Trophoblast cell (in vitro differentiated cells and primary cell): ENCODE results near the gene MYCBP2.

ENCODE experiments used
- DNase-seq, 2 donors: peaks; one replicate each; pipeline ENCODE4 v3.0.0-alpha.2; 2016
- H2AFZ ChIP-seq: 2 replicates; pipeline ENCODE4 v1.6.1; 2013; ENCODE audit warnings: low read length, moderate library complexity, mild to moderate bottlenecking; ENCODE audit not compliant: insufficient read depth, poor library complexity
- H2AK5ac ChIP-seq: 2 replicates; pipeline ENCODE4 v1.6.1; 2013; ENCODE audit warnings: mild to moderate bottlenecking, low read length
- H2BK120ac ChIP-seq: 2 replicates; pipeline ENCODE4 v1.6.1; 2013; ENCODE audit warnings: low read length, mild to moderate bottlenecking, moderate library complexity; ENCODE audit not compliant: insufficient read depth, poor library complexity
- H2BK12ac ChIP-seq: 2 replicates; pipeline ENCODE4 v1.6.1; 2013; ENCODE audit warnings: mild to moderate bottlenecking, low read length, moderate library complexity
- H2BK5ac ChIP-seq: 2 replicates; pipeline ENCODE4 v1.6.1; 2013; ENCODE audit warnings: low read length, low read depth, moderate library complexity, mild to moderate bottlenecking; ENCODE audit not compliant: poor library complexity
- H3K14ac ChIP-seq: 2 replicates; pipeline ENCODE4 v1.6.1; 2013; ENCODE audit warnings: mild to moderate bottlenecking, low read length
- H3K18ac ChIP-seq: 2 replicates; pipeline ENCODE4 v1.6.1; 2013; ENCODE audit warnings: mild to moderate bottlenecking, low read length
- H3K23ac ChIP-seq: 2 replicates; pipeline ENCODE4 v1.6.1; 2013; ENCODE audit warnings: low read length
- H3K27ac ChIP-seq: 2 replicates; pipeline ENCODE4 v1.5.1; 2013; ENCODE audit warnings: low read depth, mild to moderate bottlenecking, inconsistent platforms, low read length, moderate library complexity
- H3K27me3 ChIP-seq: 2 replicates; pipeline ENCODE4 v1.6.1; 2013; ENCODE audit warnings: inconsistent platforms, mild to moderate bottlenecking, low read length, moderate library complexity; ENCODE audit not compliant: insufficient read depth
- H3K36me3 ChIP-seq, 2 experiments: 1 replicate in 1 of 2; 2 replicates in 1 of 2; pipeline ENCODE4 v1.6.1; 2013; ENCODE audit warnings: low read length in 2 of 2, mild to moderate bottlenecking in 2 of 2, moderate library complexity in 1 of 2; ENCODE audit not compliant: insufficient read depth in 2 of 2, control insufficient read depth in 1 of 2
- H3K4ac ChIP-seq: 2 replicates; pipeline ENCODE4 v1.6.1; 2013; ENCODE audit warnings: low read depth, mild to moderate bottlenecking, low read length, moderate library complexity
- H3K4me1 ChIP-seq, 2 experiments: 1 replicate in 1 of 2; 2 replicates in 1 of 2; pipeline ENCODE4 v1.6.1; 2013; ENCODE audit warnings: low read length in 2 of 2, mild to moderate bottlenecking in 2 of 2, moderate library complexity in 1 of 2; ENCODE audit not compliant: insufficient read depth in 2 of 2, control insufficient read depth in 1 of 2
- H3K4me2 ChIP-seq: 2 replicates; pipeline ENCODE4 v1.6.1; 2013; ENCODE audit warnings: inconsistent platforms, mild to moderate bottlenecking, low read length, moderate library complexity
- H3K4me3 ChIP-seq: 2 replicates; pipeline ENCODE4 v1.5.1; 2013; ENCODE audit warnings: mild to moderate bottlenecking, low read depth, low read length, inconsistent platforms
- H3K79me1 ChIP-seq: one replicate; pipeline ENCODE4 v1.6.1; 2013; ENCODE audit warnings: low read length
- H3K79me2 ChIP-seq: 2 replicates; pipeline ENCODE4 v1.6.1; 2013; ENCODE audit warnings: low read length, mild to moderate bottlenecking; ENCODE audit not compliant: control insufficient read depth, insufficient read depth, poor library complexity
- H3K9ac ChIP-seq: 2 replicates; pipeline ENCODE4 v1.6.1; 2013; ENCODE audit warnings: mild to moderate bottlenecking, low read length
- H3K9me3 ChIP-seq: 2 replicates; pipeline ENCODE4 v1.6.1; 2013; ENCODE audit warnings: low read depth, mild to moderate bottlenecking, control low read depth, inconsistent platforms, low read length; ENCODE audit not compliant: insufficient read depth
- H4K12ac ChIP-seq: 2 replicates; pipeline ENCODE4 v1.6.1; 2013; ENCODE audit warnings: low read depth, mild to moderate bottlenecking, low read length, moderate library complexity
- H4K8ac ChIP-seq: 2 replicates; pipeline ENCODE4 v1.6.1; 2013; ENCODE audit warnings: low read depth, mild to moderate bottlenecking, low read length, moderate library complexity
- H4K91ac ChIP-seq: one replicate; pipeline ENCODE4 v1.6.1; 2013; ENCODE audit warnings: low read depth, mild to moderate bottlenecking, low read length, moderate library complexity
- WGBS: extraction: QIAGEN DNeasy Blood & Tissue Kit; methylation state at CpG from one replicate; pipeline ENCODE4 v1.1.7; 2013; ENCODE audit warnings: missing lambda C conversion rate; ENCODE audit not compliant: insufficient read length, insufficient coverage; ENCODE audit errors: extremely low coverage; 5-methylcytosine and 5-hydroxymethylcytosine counted together

Gene MYCBP2

DNA sequence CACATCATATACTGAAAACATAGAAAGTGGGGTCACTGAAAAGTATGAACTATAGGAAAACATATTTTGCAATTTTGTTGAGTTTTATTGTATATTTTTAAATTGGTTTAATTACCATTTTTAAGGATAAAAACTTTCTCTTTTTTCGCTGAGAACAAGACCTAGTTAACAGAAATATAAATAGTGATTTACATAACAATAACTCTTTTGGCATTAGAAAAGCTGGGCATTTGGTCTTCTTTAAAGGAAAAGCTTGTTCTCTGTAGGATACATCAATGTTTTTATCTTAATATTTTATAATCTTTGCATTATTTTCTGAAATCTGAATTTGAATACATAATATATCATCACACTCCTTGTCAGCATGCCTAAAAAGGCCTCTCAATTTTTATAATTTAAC, 47.4 kb upstream of the MYCBP2 start:
- H4K8ac ChIP-seq = no peak overlapping the region
- H3K36me3 ChIP-seq = no peaks in the 10 kb centered on the region
- no CpG with 5 or more reads among the region's 1 CpG for WGBS

GRCh38 chr13:77373502-77373901, 46.6 kb upstream of the MYCBP2 start:
- H2BK5ac ChIP-seq = no peak overlapping the region
- no peak overlapping the region for H3K18ac ChIP-seq
- H3K4me1 ChIP-seq = no peaks in the 10 kb centered on the region

More for the DNA sequence above, 47.4 kb upstream of the MYCBP2 start:
- no peak overlapping the region for H2BK120ac ChIP-seq
- no peak overlapping the region for H4K12ac ChIP-seq
- H3K4me3 ChIP-seq = no peak overlapping the region
- H3K79me1 ChIP-seq = no peaks in the 10 kb centered on the region
- H3K23ac ChIP-seq = no peak overlapping the region
- no peaks in the 10 kb centered on the region for H3K4me1 ChIP-seq
- H3K14ac ChIP-seq = no peak overlapping the region
- no peak overlapping the region for H3K27ac ChIP-seq
- H3K9ac ChIP-seq = no peak overlapping the region
- H3K79me2 ChIP-seq = no peaks in the 10 kb centered on the region
- no peaks in the 10 kb centered on the region for H3K27me3 ChIP-seq
- H3K4me2 ChIP-seq = no peak overlapping the region
- no peak overlapping the region for H2AFZ ChIP-seq
- H3K18ac ChIP-seq = no peak overlapping the region
- no peak for DNase-seq
- no peaks in the 10 kb centered on the region for H3K9me3 ChIP-seq
- H3K4ac ChIP-seq = no peak overlapping the region
- no peak overlapping the region for H2AK5ac ChIP-seq
- H4K91ac ChIP-seq = no peak overlapping the region
- H2BK12ac ChIP-seq = no peak overlapping the region
- no peak overlapping the region for H2BK5ac ChIP-seq

DNA sequence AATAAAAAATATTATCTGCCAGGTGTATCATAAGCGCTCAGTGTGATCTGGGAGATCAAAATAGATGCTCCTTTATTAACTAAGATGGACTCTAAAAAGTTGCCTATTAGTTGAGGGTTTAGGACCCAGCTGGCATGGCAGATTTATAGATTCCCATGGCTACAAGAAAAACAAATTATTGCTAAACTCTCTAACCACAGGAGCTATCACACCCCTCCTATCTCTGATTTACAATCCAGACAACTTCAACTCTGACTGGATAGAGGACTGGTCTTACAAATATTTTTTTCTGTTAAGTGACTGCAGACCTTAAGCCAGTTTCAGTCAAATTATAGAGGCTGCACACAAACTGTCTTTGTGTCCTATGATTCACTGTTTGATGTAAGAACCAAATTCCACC, 45.4 kb upstream of the MYCBP2 start:
- Histone ChIP-seq H3K27me3 (no peaks in the 10 kb centered on the region), H3K9ac (no peak overlapping the region), H3K36me3 (no peaks in the 10 kb centered on the region), H2BK5ac (no peak overlapping the region), H4K12ac (no peak overlapping the region), H3K79me2 (no peaks in the 10 kb centered on the region), H3K79me1 (no peaks in the 10 kb centered on the region), H3K4ac (no peak overlapping the region), H2AFZ (no peak overlapping the region), H3K23ac (no peak overlapping the region), H3K9me3 (no peaks in the 10 kb centered on the region), H2BK120ac (no peak overlapping the region), H3K4me1 (no peaks in the 10 kb centered on the region), H3K14ac (no peak overlapping the region), H2BK12ac (no peak overlapping the region), H4K91ac (no peak overlapping the region), H3K27ac (no peak overlapping the region), H3K18ac (no peak overlapping the region), H4K8ac (no peak overlapping the region), H2AK5ac (no peak overlapping the region), H3K4me2 (no peak overlapping the region), H3K4me3 (no peak overlapping the region)
- no CpG with 5 or more reads among the region's 1 CpG for WGBS
- peak in 1 of 2 donors; percentile 53 for DNase-seq

More at GRCh38 chr13:77373502-77373901, 46.6 kb upstream of the MYCBP2 start:
- H2BK12ac ChIP-seq = no peak overlapping the region
- no peaks in the 10 kb centered on the region for H3K9me3 ChIP-seq
- no peak for DNase-seq
- H3K4me2 ChIP-seq = no peak overlapping the region
- no peak overlapping the region for H3K27ac ChIP-seq
- no peak overlapping the region for H4K12ac ChIP-seq
- no peak overlapping the region for H2BK120ac ChIP-seq
- H3K14ac ChIP-seq = no peak overlapping the region
- no CpG with 5 or more reads among the region's 1 CpG for WGBS
- no peak overlapping the region for H2AK5ac ChIP-seq
- no peak overlapping the region for H4K8ac ChIP-seq
- no peak overlapping the region for H2AFZ ChIP-seq
- no peaks in the 10 kb centered on the region for H3K79me2 ChIP-seq
- no peaks in the 10 kb centered on the region for H3K27me3 ChIP-seq
- H3K4me3 ChIP-seq = no peak overlapping the region
- H4K91ac ChIP-seq = no peak overlapping the region
- H3K23ac ChIP-seq = no peak overlapping the region
- no peaks in the 10 kb centered on the region for H3K36me3 ChIP-seq
- no peaks in the 10 kb centered on the region for H3K79me1 ChIP-seq
- H3K4ac ChIP-seq = no peak overlapping the region
- H3K9ac ChIP-seq = no peak overlapping the region

DNA sequence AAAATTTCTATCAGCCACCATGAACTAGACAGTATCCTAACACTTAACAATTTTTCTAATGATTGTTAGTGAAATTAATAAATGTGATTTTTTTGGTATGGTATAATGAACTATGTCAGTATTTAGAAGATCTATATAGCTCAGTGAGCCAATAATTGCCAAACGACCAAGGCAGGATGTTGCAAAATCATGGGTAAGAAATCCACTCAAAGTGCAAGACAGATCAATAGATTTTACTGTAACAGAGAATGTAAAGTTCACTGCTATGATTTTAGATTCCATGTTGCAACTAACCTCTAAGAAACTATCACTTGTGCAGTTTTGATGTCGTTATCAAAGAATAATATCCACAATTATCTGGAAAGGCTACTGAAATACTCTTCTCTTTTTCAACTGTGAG, 44.0 kb upstream of the MYCBP2 start:
- no peak overlapping the region for H2AK5ac ChIP-seq
- no peak overlapping the region for H3K23ac ChIP-seq
- H2BK12ac ChIP-seq = no peak overlapping the region
- no peak overlapping the region for H2BK5ac ChIP-seq
- H3K27ac ChIP-seq = no peak overlapping the region
- no peaks in the 10 kb centered on the region for H3K4me1 ChIP-seq
- no peak for DNase-seq
- no peak overlapping the region for H4K8ac ChIP-seq
- WGBS = no CpG with 5 or more reads among the region's 2 CpGs
- no peak overlapping the region for H2AFZ ChIP-seq
- no peak overlapping the region for H3K4me2 ChIP-seq
- no peak overlapping the region for H3K9ac ChIP-seq
- H3K18ac ChIP-seq = no peak overlapping the region
- H3K4me3 ChIP-seq = no peak overlapping the region
- no peaks in the 10 kb centered on the region for H3K36me3 ChIP-seq
- H4K91ac ChIP-seq = no peak overlapping the region
- no peaks in the 10 kb centered on the region for H3K79me2 ChIP-seq
- H2BK120ac ChIP-seq = no peak overlapping the region
- no peak overlapping the region for H4K12ac ChIP-seq
- H3K27me3 ChIP-seq = no peaks in the 10 kb centered on the region
- no peak overlapping the region for H3K14ac ChIP-seq
- H3K4ac ChIP-seq = no peak overlapping the region
- no peaks in the 10 kb centered on the region for H3K9me3 ChIP-seq
- H3K79me1 ChIP-seq = no peaks in the 10 kb centered on the region
